ENCODE measurements around the gene ZNF598.

GRCh38 chr16:1985466-1986150, 24.0 kb downstream of the ZNF598 start:
- TF ChIP-seq EZH2 (IDR thresholded peaks at IDR 0.05; ENCODE audit: low read length, unreplicated experiment), result no peak
- TF ChIP-seq, protein P1, sequence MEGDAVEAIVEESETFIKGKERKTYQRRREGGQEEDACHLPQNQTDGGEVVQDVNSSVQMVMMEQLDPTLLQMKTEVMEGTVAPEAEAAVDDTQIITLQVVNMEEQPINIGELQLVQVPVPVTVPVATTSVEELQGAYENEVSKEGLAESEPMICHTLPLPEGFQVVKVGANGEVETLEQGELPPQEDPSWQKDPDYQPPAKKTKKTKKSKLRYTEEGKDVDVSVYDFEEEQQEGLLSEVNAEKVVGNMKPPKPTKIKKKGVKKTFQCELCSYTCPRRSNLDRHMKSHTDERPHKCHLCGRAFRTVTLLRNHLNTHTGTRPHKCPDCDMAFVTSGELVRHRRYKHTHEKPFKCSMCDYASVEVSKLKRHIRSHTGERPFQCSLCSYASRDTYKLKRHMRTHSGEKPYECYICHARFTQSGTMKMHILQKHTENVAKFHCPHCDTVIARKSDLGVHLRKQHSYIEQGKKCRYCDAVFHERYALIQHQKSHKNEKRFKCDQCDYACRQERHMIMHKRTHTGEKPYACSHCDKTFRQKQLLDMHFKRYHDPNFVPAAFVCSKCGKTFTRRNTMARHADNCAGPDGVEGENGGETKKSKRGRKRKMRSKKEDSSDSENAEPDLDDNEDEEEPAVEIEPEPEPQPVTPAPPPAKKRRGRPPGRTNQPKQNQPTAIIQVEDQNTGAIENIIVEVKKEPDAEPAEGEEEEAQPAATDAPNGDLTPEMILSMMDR (conservative IDR thresholded peaks at IDR 0.05; ENCODE audit: low read depth, low read length), result no peak
- TF ChIP-seq EZH2phosphoT487 (IDR thresholded peaks at IDR 0.05; ENCODE audit: borderline replicate concordance, low read length), result no peak

Data from PC-3 (cell line).